Epithelial cell of alveolus of lung (primary cell): ENCODE results near the gene PHOX2B. TPM values are rescaled to one million over a fixed set of nuclear protein-coding genes. Genes with fewer than 3 reads are reported as not detected.

ENCODE experiments used
- total RNA-seq: library from RNA; depleted of rRNA; stranded (reverse); fragments of >200 nt; gene quantifications from 2 replicates; pipeline ENCODE4 v1.2.1, GENCODE V29; 2015

PHOX2B gene
- not detected in 2 replicates for total RNA-seq

GRCh38 chr4:41748571-41749475 is at the start of gene PHOX2B:
TSS of gene PHOX2B (minus strand) at chr4:41748725. CDS start at chr4:41748610, 115 bp downstream.

Other genes with a start within 250 kb of the PHOX2B start
- gene LIMCH1, start 210.6 kb downstream of the PHOX2B start, total RNA-seq, result 1.4 and 11.7 TPM in 2 replicates
- 44.6 and 54.3 TPM in 2 replicates for gene TMEM33, start 186.7 kb upstream of the PHOX2B start, total RNA-seq
- gene DCAF4L1, start 233.0 kb upstream of the PHOX2B start, total RNA-seq, result 0.13 and 0.16 TPM in 2 replicates
- 48.1 and 50.6 TPM in 2 replicates for gene SLC30A9, start 241.8 kb upstream of the PHOX2B start, total RNA-seq